CD4-positive, alpha-beta T cell (primary cell): ENCODE data around the gene PLOD1. TPM values are rescaled to one million over a fixed set of nuclear protein-coding genes. Genes with fewer than 3 reads are reported as not detected.

Source experiments
- ATAC-seq: fragments of 200-7000 bp; cut with Tn5 transposase; one replicate; pipeline ENCODE4 v1.10.0; 2022; ENCODE audit warnings: mild to moderate bottlenecking; ENCODE audit not compliant: poor library complexity
- CTCF ChIA-PET: fragments of 350-600 bp; sonication (Branson Sonifier 250); formaldehyde crosslinking; loops from one replicate; lab custom pipeline; 2021; ENCODE audit warnings: antibody characterized with exemption, inconsistent platforms; lab: Charles Lee
- POLR2A ChIA-PET: fragments of 350-600 bp; sonication (Branson Sonifier 250); formaldehyde crosslinking; loops from one replicate; lab custom pipeline; 2021; ENCODE audit warnings: antibody characterized with exemption, inconsistent platforms; lab: Charles Lee
- DNase-seq, 14 experiments: peaks; one replicate each; pipeline ENCODE4 v3.0.0-alpha.2; 2013 to 2020; ENCODE audit warnings: mixed read lengths in 2 of 14
- H3K27ac ChIP-seq, 2 donors: one replicate each; pipeline versions ENCODE4 v1.5.1 to v1.7.0; 2013; ENCODE audit warnings: low read length in 2 of 2, low read depth in 1 of 2, mild to moderate bottlenecking in 1 of 2
- H3K27me3 ChIP-seq, 2 experiments: 1 replicate in 1 of 2; 2 replicates in 1 of 2; pipeline versions ENCODE4 v1.6.1 to v1.7.0; 2013; ENCODE audit warnings: low read length in 2 of 2, control low read depth in 1 of 2, mild to moderate bottlenecking in 1 of 2, moderate library complexity in 1 of 2; ENCODE audit not compliant: insufficient read depth in 2 of 2, control insufficient read depth in 1 of 2
- H3K36me3 ChIP-seq: one replicate; pipeline ENCODE4 v1.6.1; 2013; ENCODE audit warnings: low read length, control low read depth; ENCODE audit not compliant: insufficient read depth
- H3K4me1 ChIP-seq: one replicate; pipeline ENCODE4 v1.6.1; 2013; ENCODE audit warnings: low read length, control low read depth; ENCODE audit not compliant: insufficient read depth
- H3K4me3 ChIP-seq: one replicate; pipeline ENCODE4 v1.5.1; 2013; ENCODE audit warnings: mild to moderate bottlenecking, low read length, moderate library complexity
- H3K9me3 ChIP-seq, 2 experiments: 1 replicate in 1 of 2; 2 replicates in 1 of 2; pipeline versions ENCODE4 v1.6.1 to v1.7.0; 2013; ENCODE audit warnings: low read length in 2 of 2, mild to moderate bottlenecking in 2 of 2, control low read depth in 1 of 2, moderate library complexity in 1 of 2; ENCODE audit not compliant: control insufficient read depth in 1 of 2, insufficient read depth in 1 of 2
- H3K27ac Mint-ChIP-seq: one replicate; pipeline ENCODE4 v1.8.0; 2020; ENCODE audit warnings: mixed read lengths
- H3K27me3 Mint-ChIP-seq: one replicate; pipeline ENCODE4 v1.8.0; 2021; ENCODE audit warnings: mixed read lengths
- H3K36me3 Mint-ChIP-seq: one replicate; pipeline ENCODE4 v1.8.0; 2021; ENCODE audit warnings: low read depth, mixed read lengths
- H3K4me1 Mint-ChIP-seq: one replicate; pipeline ENCODE4 v1.8.0; 2021; ENCODE audit warnings: low read depth, mixed read lengths
- H3K4me3 Mint-ChIP-seq: one replicate; pipeline ENCODE4 v1.8.0; 2020; ENCODE audit warnings: mild to moderate bottlenecking, mixed read lengths
- H3K9me3 Mint-ChIP-seq: one replicate; pipeline ENCODE4 v1.8.0; 2020; ENCODE audit warnings: mixed read lengths
- CTCF ChIP-seq: fragments of 200-600 bp; IDR thresholded peaks from one replicate; pipeline ENCODE4 v1.8.0; 2022; ENCODE audit warnings: antibody characterized with exemption, mild to moderate bottlenecking
- intact Hi-C, 2 experiments: fragments of 100-400 bp; cut with DNase I in 1 of 2; cut with micrococcal nuclease in 1 of 2; formaldehyde crosslinking; loops; one replicate each; pipeline versions ENCODE4 v1.15.1 to v1.9.0; 2023 to 2025; cut with DNase I, micrococcal nuclease
- total RNA-seq, 174 experiments: library from RNA in 2 of 174; stranded (reverse) in 2 of 174; gene quantifications; one replicate each; pipeline ENCODE4 v1.2.3 and lab custom pipeline; 2021 to 2026

PLOD1 gene
- total RNA-seq, 2 experiments from 2014 or later, result 1.6 to 1.8 TPM

GRCh38 chr1:11967028-11967547 is 32.6 kb downstream of the PLOD1 start:
- intact Hi-C loops, result loop anchor here (1.0 to 2.0 kb wide), 2 partner anchors 128 to 129 kb away; no protein-coding TSS in a partner anchor
- POLR2A ChIA-PET, result interaction anchor here (1.5 kb wide), 1 partner anchor 59 kb away, joined by 3 read pairs; no protein-coding TSS in a partner anchor
- Histone ChIP-seq H3K4me3 (no peak overlapping the region), H3K36me3 (no peaks in the 10 kb centered on the region), H3K27ac (no peak overlapping the region), H3K9me3 (no peaks in the 10 kb centered on the region), H3K4me1 (no peaks in the 10 kb centered on the region), H3K27me3 (no peaks in the 10 kb centered on the region)
- DNase-seq (peak in 4 of 14 experiments; percentile 8 to 48 (median 28)), ATAC-seq (no peak)
- no peak for TF ChIP-seq CTCF
- no peaks in the 10 kb centered on the region for H3K9me3 Mint-ChIP-seq
- H3K36me3 Mint-ChIP-seq, result no peaks in the 10 kb centered on the region
- CTCF ChIA-PET, result no interaction called here
- no peaks in the 10 kb centered on the region for H3K4me1 Mint-ChIP-seq
- H3K27ac Mint-ChIP-seq, result no peak overlapping the region
- no peaks in the 10 kb centered on the region for H3K27me3 Mint-ChIP-seq
- H3K4me3 Mint-ChIP-seq, result no peak overlapping the region

GRCh38 chr1:11970441-11971185 is 36.1 kb downstream of the PLOD1 start:
- H3K36me3 Mint-ChIP-seq, result no peaks in the 10 kb centered on the region
- Histone ChIP-seq H3K27me3 (no peaks in the 10 kb centered on the region), H3K9me3 (no peaks in the 10 kb centered on the region), H3K4me3 (no peak overlapping the region), H3K4me1 (no peaks in the 10 kb centered on the region), H3K27ac (no peak overlapping the region), H3K36me3 (no peaks in the 10 kb centered on the region)
- intact Hi-C loops, result no loop called here
- DNase-seq (no peak), ATAC-seq (no peak)
- H3K4me1 Mint-ChIP-seq, result no peaks in the 10 kb centered on the region
- no peak for TF ChIP-seq CTCF
- no peaks in the 10 kb centered on the region for H3K9me3 Mint-ChIP-seq
- CTCF ChIA-PET, result no interaction called here
- no peaks in the 10 kb centered on the region for H3K27me3 Mint-ChIP-seq
- no peak overlapping the region for H3K4me3 Mint-ChIP-seq
- POLR2A ChIA-PET, result no interaction called here
- no peak overlapping the region for H3K27ac Mint-ChIP-seq

GRCh38 chr1:11977625-11978024 is 43.1 kb downstream of the PLOD1 start:
- Mint-ChIP-seq H3K4me3 (peak overlapping the region; percentile 76), H3K9me3 (no peaks in the 10 kb centered on the region), H3K36me3 (peaks cover 13% of the 10 kb centered on the region), H3K27me3 (no peaks in the 10 kb centered on the region), H3K27ac (peak overlapping the region; percentile 63), H3K4me1 (peaks cover 27% of the 10 kb centered on the region)
- Histone ChIP-seq H3K4me1 (peaks cover 22% of the 10 kb centered on the region), H3K4me3 (no peak overlapping the region), H3K27ac (no peak overlapping the region), H3K27me3 (no peaks in the 10 kb centered on the region), H3K9me3 (no peaks in the 10 kb centered on the region), H3K36me3 (peaks cover 3% of the 10 kb centered on the region)
- no peak for ATAC-seq
- TF ChIP-seq CTCF, result no peak
- intact Hi-C loops, result no loop called here
- ChIA-PET POLR2A (interaction anchor here (5.6 kb wide), 1 partner anchor 68 kb away, joined by 133 read pairs; no protein-coding TSS in a partner anchor), CTCF (no interaction called here)
- DNase-seq, result no peak
